Globus pallidus (tissue), 1 donor: ENCODE measurements around the gene TERB1.

Experiments used
- DNase-seq: peaks from one replicate; pipeline ENCODE4 v3.0.0-alpha.2; 2015; ENCODE audit warnings: low spot score

The TERB1 gene

GRCh38 chr16:66801320-66802105 lies at the start of gene TERB1:
Gene TERB1, minus strand, starts transcription at chr16:66801584. Its CDS starts 4,786 bp downstream, at chr16:66796798.
- no peak for DNase-seq

- no peak for DNase-seq
Measured at GRCh38 chr16:66850115-66850815, 48.9 kb upstream of the TERB1 start.

- no peak for DNase-seq
Measured at GRCh38 chr16:66849549-66849948, 48.2 kb upstream of the TERB1 start.

- DNase-seq: no peak
Measured at GRCh38 chr16:66849021-66849420, 47.6 kb upstream of the TERB1 start.

- DNase-seq: no peak
Measured at GRCh38 chr16:66848172-66848571, 46.8 kb upstream of the TERB1 start.

GRCh38 chr16:66847533-66848067 lies 46.2 kb upstream of the TERB1 start:
- no peak for DNase-seq

GRCh38 chr16:66846831-66847230 lies 45.4 kb upstream of the TERB1 start:
- no peak for DNase-seq

- no peak for DNase-seq
Measured at GRCh38 chr16:66846266-66846665, 44.9 kb upstream of the TERB1 start.

GRCh38 chr16:66845791-66846221 lies 44.4 kb upstream of the TERB1 start:
- no peak for DNase-seq

- no peak for DNase-seq
Measured at GRCh38 chr16:66845080-66845410, 43.7 kb upstream of the TERB1 start.

- DNase-seq: no peak
Measured at GRCh38 chr16:66844342-66845079, 43.1 kb upstream of the TERB1 start, which contains the start of gene CA7. Gene CA7, plus strand, starts transcription at chr16:66844414. Its CDS starts 74 bp downstream, at chr16:66844488.

GRCh38 chr16:66844009-66844341 lies 42.6 kb upstream of the TERB1 start:
- DNase-seq: no peak

- DNase-seq: no peak
Measured at GRCh38 chr16:66843191-66843590, 41.8 kb upstream of the TERB1 start.

- no peak for DNase-seq
Measured at GRCh38 chr16:66842765-66843164, 41.4 kb upstream of the TERB1 start.

- no peak for DNase-seq
Measured at GRCh38 chr16:66841366-66841765, 40.0 kb upstream of the TERB1 start.

GRCh38 chr16:66840883-66841282 lies 39.5 kb upstream of the TERB1 start:
- DNase-seq: no peak

- no peak for DNase-seq
Measured at GRCh38 chr16:66834746-66835145, 33.4 kb upstream of the TERB1 start.

- no peak for DNase-seq
Measured at GRCh38 chr16:66832661-66833305, 31.4 kb upstream of the TERB1 start.

GRCh38 chr16:66832190-66832589 lies 30.8 kb upstream of the TERB1 start:
- no peak for DNase-seq

- peak; percentile 82 for DNase-seq
Measured at GRCh38 chr16:66830422-66831404, 29.3 kb upstream of the TERB1 start, which contains the start of gene NAE1. Gene NAE1, minus strand, starts transcription at chr16:66830976. Its CDS starts 77 bp downstream, at chr16:66830899.

- DNase-seq: no peak
Measured at GRCh38 chr16:66824006-66824405, 22.6 kb upstream of the TERB1 start.
